ENCODE data around the gene SNX21. TPM values are rescaled to one million over a fixed set of nuclear protein-coding genes. Genes with fewer than 3 reads are reported as not detected.

Gene SNX21
- total and polyA plus RNA-seq, 7 donors = 8.7 to 63.9 (median 24.9) TPM

- Histone ChIP-seq H3K4me1 (peaks cover 39% of the 10 kb centered on the region), H3K36me3 (ENCODE audit: insufficient read depth in 1 of 2, low read depth in 1 of 2) (peaks cover 0 to 94% of the 10 kb centered on the region in 2 donors), H3K9me3 (no peaks in the 10 kb centered on the region), H3K27ac (peak overlapping the region; percentile 67), H3K4me3 (no peak overlapping the region), H3K27me3 (ENCODE audit: insufficient read depth in 3 of 3, low read length in 2 of 3) (no peaks in the 10 kb centered on the region)
- ATAC-seq = peak in 1 of 4 donors; percentile 8
- 83 to 90% (median 84%) methylated on average over 6 to 10 of the region's 10 CpGs for WGBS, 3 donors
- no peak for TF ChIP-seq CTCF (IDR thresholded peaks at IDR 0.05)
- DNase-seq = no peak
- intact Hi-C loops (cut with DNase I) = loop anchor here in 1 of 2 donors (5.0 kb wide), 1 partner anchor 36 kb away; no protein-coding TSS in a partner anchor
Measured at GRCh38 chr20:45841407-45842129, 8.0 kb downstream of the SNX21 start.

GRCh38 chr20:45842169-45842812 lies 8.7 kb downstream of the SNX21 start:
- 20 to 59% (median 30%) methylated on average over 5 of the region's 5 CpGs for WGBS, 3 donors
- DNase-seq (no peak), ATAC-seq (peak; percentile 19 to 60 (median 42))
- H3K36me3 ChIP-seq (ENCODE audit: insufficient read depth in 1 of 2, low read depth in 1 of 2) = peaks cover 0 to 96% of the 10 kb centered on the region in 2 donors
- H3K4me3 ChIP-seq = no peak overlapping the region
- H3K27me3 ChIP-seq (ENCODE audit: insufficient read depth in 3 of 3, low read length in 2 of 3) = no peaks in the 10 kb centered on the region
- H3K4me1 ChIP-seq = peaks cover 36% of the 10 kb centered on the region
- peak overlapping the region; percentile 67 for H3K27ac ChIP-seq
- H3K9me3 ChIP-seq = no peaks in the 10 kb centered on the region
- intact Hi-C loops (cut with DNase I) = loop anchor here in 1 of 2 donors (5.0 kb wide), 1 partner anchor 35 kb away; no protein-coding TSS in a partner anchor
- TF ChIP-seq CTCF (IDR thresholded peaks at IDR 0.05) = no peak

GRCh38 chr20:45843506-45843905 lies 9.9 kb downstream of the SNX21 start:
- Histone ChIP-seq H3K27me3 (ENCODE audit: insufficient read depth in 3 of 3, low read length in 2 of 3) (no peaks in the 10 kb centered on the region), H3K4me1 (peaks cover 33% of the 10 kb centered on the region), H3K27ac (peak overlapping the region; percentile 67), H3K36me3 (ENCODE audit: insufficient read depth in 1 of 2, low read depth in 1 of 2) (peaks cover 0 to 95% of the 10 kb centered on the region in 2 donors), H3K9me3 (no peaks in the 10 kb centered on the region), H3K4me3 (no peak overlapping the region)
- intact Hi-C loops (cut with DNase I) = loop anchor here in 1 of 2 donors (5.0 kb wide), 1 partner anchor 34 kb away; no protein-coding TSS in a partner anchor
- DNase-seq = no peak
- TF ChIP-seq CTCF (IDR thresholded peaks at IDR 0.05) = no peak
- WGBS, 3 donors = 87 to 92% (median 87%) methylated on average over 14 of the region's 14 CpGs
- ATAC-seq = no peak

- no peak for TF ChIP-seq CTCF (IDR thresholded peaks at IDR 0.05)
- H3K9me3 ChIP-seq = no peaks in the 10 kb centered on the region
- peaks cover 33% of the 10 kb centered on the region for H3K4me1 ChIP-seq
- H3K4me3 ChIP-seq = no peak overlapping the region
- peak overlapping the region; percentile 50 for H3K27ac ChIP-seq
- H3K36me3 ChIP-seq (ENCODE audit: insufficient read depth in 1 of 2, low read depth in 1 of 2) = peaks cover 0 to 91% of the 10 kb centered on the region in 2 donors
- DNase-seq = no peak
- ATAC-seq = no peak
- no peaks in the 10 kb centered on the region for H3K27me3 ChIP-seq (ENCODE audit: insufficient read depth in 3 of 3, low read length in 2 of 3)
- intact Hi-C loops (cut with DNase I) = no loop called here
Measured at GRCh38 chr20:45845452-45845851, 11.9 kb downstream of the SNX21 start.
